Glomerular visceral epithelial cell (primary cell): ENCODE measurements around the gene PTPRN2.

Source experiments
- DNase-seq: peaks from one replicate; pipeline ENCODE4 v3.0.0-alpha.2; 2016; ENCODE audit errors: extremely low spot score

PTPRN2 gene

GRCh38 chr7:157760004-157760730, 827.5 kb downstream of the PTPRN2 start:
- no peak for DNase-seq

- DNase-seq = no peak
These were observed 828.3 kb downstream of the PTPRN2 start for GRCh38 chr7:157759246-157759805.

GRCh38 chr7:157758468-157759245, 829.0 kb downstream of the PTPRN2 start:
- DNase-seq = no peak

- no peak for DNase-seq
These were observed 829.7 kb downstream of the PTPRN2 start for GRCh38 chr7:157757776-157758467.

- no peak for DNase-seq
These were observed 830.4 kb downstream of the PTPRN2 start for GRCh38 chr7:157757211-157757610.

- no peak for DNase-seq
These were observed 831.9 kb downstream of the PTPRN2 start for GRCh38 chr7:157755741-157756140.

- DNase-seq = no peak
These were observed 833.2 kb downstream of the PTPRN2 start for GRCh38 chr7:157754416-157754790.

- no peak for DNase-seq
These were observed 833.8 kb downstream of the PTPRN2 start for GRCh38 chr7:157753713-157754415.

- DNase-seq = no peak
These were observed 834.8 kb downstream of the PTPRN2 start for GRCh38 chr7:157752832-157753291.

GRCh38 chr7:157751951-157752673, 835.5 kb downstream of the PTPRN2 start:
- no peak for DNase-seq

GRCh38 chr7:157751406-157751805, 836.2 kb downstream of the PTPRN2 start:
- no peak for DNase-seq

GRCh38 chr7:157750291-157750690, 837.3 kb downstream of the PTPRN2 start:
- no peak for DNase-seq

- no peak for DNase-seq
These were observed 841.6 kb downstream of the PTPRN2 start for GRCh38 chr7:157745721-157746709.

GRCh38 chr7:157744786-157745601, 842.6 kb downstream of the PTPRN2 start:
- DNase-seq = no peak

GRCh38 chr7:157743781-157744525, 843.7 kb downstream of the PTPRN2 start:
- no peak for DNase-seq

GRCh38 chr7:157740251-157740798, 847.3 kb downstream of the PTPRN2 start:
- DNase-seq = no peak

GRCh38 chr7:157739650-157740049, 848.0 kb downstream of the PTPRN2 start:
- DNase-seq = no peak

- no peak for DNase-seq
These were observed 848.6 kb downstream of the PTPRN2 start for GRCh38 chr7:157739031-157739430.
